GM12878 (cell line): ENCODE measurements around the gene PRPF4. TPM values are rescaled to one million over a fixed set of nuclear protein-coding genes. Genes with fewer than 3 reads are reported as not detected.
"Not testable (repeated sequence)": the region's sequence is repeated elsewhere in the genome, so short reads cannot be mapped to it uniquely, and the experiment has no call there.

ENCODE experiments used
- ATAC-seq: fragments of 200-7000 bp; cut with Tn5 transposase; 3 replicates; pipeline ENCODE4 v1.9.1; 2020; ENCODE audit warnings: mild to moderate bottlenecking, moderate library complexity
- BruUV-seq: library from RNA; stranded (reverse); fragments of 400-500 nt; replicated peaks from 2 replicates; lab custom pipeline; 2021; lab: Mats Ljungman, UMichigan
- CTCF ChIA-PET: fragments of 300-600 bp; sonication (Branson Sonifier 250); formaldehyde crosslinking; extraction: SDS; loops from one replicate; lab custom pipeline; 2021; ENCODE audit warnings: inconsistent platforms; lab: Yijun Ruan, JAX
- POLR2A ChIA-PET: fragments of 350-600 bp; formaldehyde crosslinking; extraction: SDS; loops from one replicate; lab custom pipeline; 2021; ENCODE audit warnings: inconsistent platforms; lab: Charles Lee
- RAD21 ChIA-PET: fragments of 300-600 bp; sonication (Branson Sonifier 250); formaldehyde crosslinking; loops from one replicate; lab custom pipeline; 2023; ENCODE audit warnings: antibody characterized with exemption; ENCODE audit not compliant: unreplicated experiment; lab: Charles Lee
- SMC1A ChIA-PET: fragments of 300-600 bp; sonication (Branson Sonifier 250); formaldehyde crosslinking; loops from one replicate; lab custom pipeline; 2023; ENCODE audit not compliant: unreplicated experiment, uncharacterized antibody; lab: Charles Lee
- DNase-seq: peaks from one replicate; pipeline ENCODE4 v3.0.0-alpha.2; 2011; ENCODE audit warnings: low read depth, low spot score
- FAIRE-seq: peaks from 3 replicates; lab custom pipeline; 2011; peaks lifted over from hg19 to GRCh38; lab: Jason Lieb, UNC
- H2AFZ ChIP-seq: 2 replicates; pipeline ENCODE4 v1.6.0; 2011; ENCODE audit warnings: low read depth, low read length, control low read depth; ENCODE audit not compliant: control insufficient read depth
- H3K27ac ChIP-seq: 2 replicates; pipeline ENCODE4 v1.5.1; 2011; ENCODE audit warnings: control low read depth; ENCODE audit not compliant: control insufficient read depth, insufficient read depth
- H3K27me3 ChIP-seq, 2 experiments: replicated peaks in 1 of 2; 2 replicates each; pipeline versions ENCODE4 v1.6.0 to v1.6.1; 2011; ENCODE audit warnings: low read length in 1 of 2; ENCODE audit not compliant: control insufficient read depth in 2 of 2, insufficient read depth in 2 of 2
- H3K36me3 ChIP-seq, 2 experiments: 2 replicates each; pipeline ENCODE4 v1.5.1; 2011; ENCODE audit warnings: low read length in 1 of 2; ENCODE audit not compliant: control insufficient read depth in 2 of 2, insufficient read depth in 2 of 2
- H3K4me1 ChIP-seq: 2 replicates; pipeline ENCODE4 v1.6.1; 2011; ENCODE audit warnings: mild to moderate bottlenecking, low read length, moderate library complexity, mixed read lengths; ENCODE audit not compliant: control insufficient read depth, insufficient read depth
- H3K4me2 ChIP-seq: 2 replicates; pipeline ENCODE4 v1.6.0; 2011; ENCODE audit warnings: control low read depth; ENCODE audit not compliant: control insufficient read depth, insufficient read depth
- H3K4me3 ChIP-seq: fragments of 200-600 bp; sonication (generic); 2 replicates; pipeline ENCODE4 v1.5.1; 2016
- H3K79me2 ChIP-seq: 2 replicates; pipeline ENCODE4 v1.6.0; 2011; ENCODE audit warnings: low read length; ENCODE audit not compliant: control insufficient read depth, insufficient read depth
- H3K9ac ChIP-seq: 2 replicates; pipeline ENCODE4 v1.8.0; 2011; ENCODE audit warnings: low read length, control low read depth, mixed read lengths; ENCODE audit not compliant: control insufficient read depth, insufficient read depth
- H3K9me3 ChIP-seq: replicated peaks from 3 replicates; pipeline ENCODE4 v1.5.1; 2011; ENCODE audit warnings: mild to moderate bottlenecking, low read length; ENCODE audit not compliant: control insufficient read depth, insufficient read depth
- H4K20me1 ChIP-seq: 2 replicates; pipeline ENCODE4 v1.6.0; 2011; ENCODE audit not compliant: control insufficient read depth, insufficient read depth
- ATF2 ChIP-seq: IDR thresholded peaks from 2 replicates; pipeline ENCODE4 v1.6.1; 2012; ENCODE audit warnings: low read length, inconsistent platforms
- JUND ChIP-seq: IDR thresholded peaks from 2 replicates; pipeline ENCODE4 v1.6.1; 2012; ENCODE audit warnings: low read depth, mild to moderate bottlenecking, low read length, improper control_type of control experiment, moderate library complexity
- NKRF ChIP-seq: fragments of 450-650 bp; conservative IDR thresholded peaks from 2 replicates; pipeline ENCODE4 v1.6.1; 2017; ENCODE audit warnings: mild to moderate bottlenecking, moderate library complexity
- SMAD1 ChIP-seq: fragments of 450-650 bp; IDR thresholded peaks from 2 replicates; pipeline ENCODE4 v1.6.1; 2018; ENCODE audit warnings: mild to moderate bottlenecking, low read depth; ENCODE audit not compliant: partially characterized antibody
- ZNF24 ChIP-seq: fragments of 450-650 bp; IDR thresholded peaks from 2 replicates; pipeline ENCODE4 v1.6.1; 2017; ENCODE audit warnings: antibody characterized with exemption, mild to moderate bottlenecking
- WGBS: methylation state at CpG from one replicate; pipeline ENCODE4 v1.1.6; 2016; ENCODE audit warnings: low lambda C conversion rate; ENCODE audit not compliant: insufficient replicate concordance, insufficient coverage; ENCODE audit errors: missing lambda C conversion rate; 5-methylcytosine and 5-hydroxymethylcytosine counted together
- in situ Hi-C: fragments of 300-500 bp; cut with MboI; formaldehyde crosslinking; loops from 9 replicates; pipeline ENCODE4 v1.14.3; 2018; ENCODE audit warnings: mixed read lengths
- intact Hi-C: fragments of 100-400 bp; cut with micrococcal nuclease; formaldehyde crosslinking; loops from one replicate; pipeline ENCODE4 v1.14.2; 2022; ENCODE audit not compliant: unreplicated experiment
- polyA plus RNA-seq, 11 experiments: library from polyadenylated mRNA; depleted of rRNA in 4 of 11; unstranded in 6 of 11; stranded (reverse) in 5 of 11; fragments of >200 nt; fragmentation: Nextera tagmentation in 4 of 11; fragmentation: Illumina TruSeq in 1 of 11; extraction: Ambion mirVana in 4 of 11; extraction: Trizol in 1 of 11; gene quantifications; 1 replicate in 1 of 11; 2 replicates in 10 of 11; pipeline versions ENCODE4 v1.2.1 to v1.2.3, GENCODE V29; 2011 to 2016; ENCODE audit warnings: inconsistent platforms in 2 of 11, missing spikeins in 2 of 11, low read depth in 1 of 11
- total RNA-seq, 4 experiments: library from RNA; depleted of rRNA in 3 of 4; stranded (reverse); fragments of >200 nt in 3 of 4; fragmentation: Illumina TruSeq in 1 of 4; extraction: Trizol in 1 of 4; gene quantifications; 2 replicates each; pipeline versions ENCODE4 v1.2.1 to v1.2.3, GENCODE V29; 2013 to 2021

The PRPF4 gene
- total and polyA plus RNA-seq, 10 of the 15 experiments (the other 5 are each of a cell fraction or from before 2014, with no cell fraction given) = 23.0 to 48.1 (median 39.2) TPM

GRCh38 chr9:113247640-113248039 lies 27.8 kb upstream of the PRPF4 start:
- Histone ChIP-seq H3K9ac (no peak overlapping the region), H3K79me2 (no peaks in the 10 kb centered on the region; the same call in none of the 2 replicates), H3K36me3 (no peaks in the 10 kb centered on the region), H3K4me3 (no peak overlapping the region), H3K27me3 (no peaks in the 10 kb centered on the region), H2AFZ (no peak overlapping the region), H4K20me1 (no peaks in the 10 kb centered on the region), H3K9me3 (no peaks in the 10 kb centered on the region), H3K4me1 (peaks cover 16% of the 10 kb centered on the region), H3K27ac (no peak overlapping the region), H3K4me2 (no peak overlapping the region)
- RAD21 ChIA-PET = interaction anchor here (1.6 kb wide), 1 partner anchor 27 kb away, joined by 5 read pairs; the partner anchor contains the start of genes FKBP15 and SLC31A1
- TF ChIP-seq ZNF24 (no peak), JUND (no peak), NKRF (no peak), ATF2 (no peak), SMAD1 (peak; percentile 56)
- CTCF ChIA-PET = interaction anchor here (1.3 to 2.2 kb wide), 2 partner anchors 12 to 28 kb away, joined by 3 to 7 read pairs; partner anchors contain the start of genes CDC26 and PRPF4
- SMC1A ChIA-PET = interaction anchor here (1.6 kb wide), 1 partner anchor 28 kb away, joined by 7 read pairs; no protein-coding TSS in a partner anchor
- BruUV-seq = no TSS peak
- intact Hi-C loops (no loop called here), in situ Hi-C loops (no loop called here)
- FAIRE-seq (no peak), DNase-seq (no peak), ATAC-seq (no peak)
- POLR2A ChIA-PET = interaction anchor here (0.7 kb wide), 1 partner anchor 15 kb away, joined by 5 read pairs; no protein-coding TSS in a partner anchor

GRCh38 chr9:113249661-113250060 lies 25.8 kb upstream of the PRPF4 start:
- peaks cover 16% of the 10 kb centered on the region for H3K4me1 ChIP-seq
- SMC1A ChIA-PET = interaction anchor here (1.5 kb wide), 1 partner anchor 23 kb away, joined by 3 read pairs; no protein-coding TSS in a partner anchor
- H3K27ac ChIP-seq, H3K4me2 ChIP-seq, H3K9me3 ChIP-seq, H3K79me2 ChIP-seq, H2AFZ ChIP-seq, POLR2A ChIA-PET, H3K9ac ChIP-seq, H3K4me3 ChIP-seq, FAIRE-seq, ATAC-seq, RAD21 ChIA-PET, intact Hi-C loops, BruUV-seq, H3K36me3 ChIP-seq, H3K27me3 ChIP-seq, CTCF ChIA-PET, in situ Hi-C loops, DNase-seq, H4K20me1 ChIP-seq: not testable (repeated sequence)
- 100% methylated on average over 2 of the region's 2 CpGs for WGBS
